ENCODE data around the gene KCNQ5. TPM values are rescaled to one million over a fixed set of nuclear protein-coding genes. Genes with fewer than 3 reads are reported as not detected.
"Not testable (repeated sequence)": the region's sequence is repeated elsewhere in the genome, so short reads cannot be mapped to it uniquely, and the experiment has no call there.

The KCNQ5 gene
- total RNA-seq, 2 experiments from 2014 or later: 2.1 to 2.5 TPM

DNA sequence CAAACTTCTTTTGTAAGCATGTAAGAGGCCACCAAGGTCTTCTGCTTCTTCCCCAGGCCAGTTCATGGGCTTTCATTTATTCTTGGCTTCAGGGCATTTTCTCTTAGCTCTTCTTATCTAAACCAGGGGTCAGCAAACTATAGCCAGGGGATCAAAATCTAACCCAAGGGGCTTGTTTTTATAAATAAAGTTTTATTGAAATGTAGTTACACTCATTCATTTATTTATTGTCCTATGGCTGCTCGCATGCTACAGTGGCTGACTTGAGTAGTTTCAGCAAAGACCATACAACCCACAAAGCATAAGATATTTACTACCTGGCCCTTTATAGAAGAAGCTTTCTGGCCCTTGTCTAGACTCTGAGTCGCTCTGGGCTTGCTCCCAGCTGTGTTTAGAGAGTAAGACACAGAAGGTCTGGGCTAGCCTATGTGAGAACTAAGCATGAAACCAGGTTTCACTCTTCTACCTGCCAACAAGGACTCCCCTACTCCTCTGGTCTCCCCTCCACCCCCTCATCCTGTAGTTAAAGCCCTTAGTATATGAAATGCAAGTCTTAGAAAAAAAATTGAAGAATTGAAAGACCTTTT is 560.2 kb downstream of the KCNQ5 start:
- Histone ChIP-seq H3K4me3 (ENCODE audit: low read length) (no peak overlapping the region), H3K27me3 (ENCODE audit: control insufficient read depth in 1 of 2, insufficient read depth in 2 of 2, low read length in 2 of 2) (no peaks in the 10 kb centered on the region), H3K9me3 (ENCODE audit: control insufficient read depth in 1 of 2, insufficient read depth in 1 of 2, low read length in 2 of 2) (no peaks in the 10 kb centered on the region), H3K4me1 (ENCODE audit: insufficient read depth, low read length) (peaks cover 3% of the 10 kb centered on the region), H3K36me3 (ENCODE audit: insufficient read depth, low read length) (no peaks in the 10 kb centered on the region), H3K27ac (ENCODE audit: low read depth in 1 of 2, low read length in 2 of 2) (no peak overlapping the region)
- no peak for DNase-seq
- Mint-ChIP-seq H3K27ac (no peak overlapping the region), H3K9me3 (no peaks in the 10 kb centered on the region), H3K27me3 (no peaks in the 10 kb centered on the region), H3K4me3 (no peak overlapping the region), H3K4me1 (ENCODE audit: low read depth) (no peaks in the 10 kb centered on the region), H3K36me3 (ENCODE audit: low read depth) (no peaks in the 10 kb centered on the region)
- intact Hi-C loops (cut with DNase I, micrococcal nuclease): loop anchor here (5.0 to 10.0 kb wide), 4 partner anchors 143 to 1650 kb away; no protein-coding TSS in a partner anchor
- POLR2A ChIA-PET: no interaction called here
- CTCF ChIA-PET: no interaction called here
- no peak for TF ChIP-seq CTCF (IDR thresholded peaks at IDR 0.05)
- ATAC-seq (ENCODE audit: poor library complexity): no peak

GRCh38 chr6:73193302-73193701 is 571.4 kb downstream of the KCNQ5 start:
- H3K4me1 ChIP-seq (ENCODE audit: insufficient read depth, low read length); H3K4me3 Mint-ChIP-seq; H3K27ac ChIP-seq (ENCODE audit: low read depth in 1 of 2, low read length in 2 of 2); H3K27me3 Mint-ChIP-seq; intact Hi-C loops (cut with DNase I, micrococcal nuclease); H3K9me3 Mint-ChIP-seq; H3K4me1 Mint-ChIP-seq (ENCODE audit: low read depth); ATAC-seq (ENCODE audit: poor library complexity); H3K4me3 ChIP-seq (ENCODE audit: low read length); POLR2A ChIA-PET; H3K36me3 ChIP-seq (ENCODE audit: insufficient read depth, low read length); H3K36me3 Mint-ChIP-seq (ENCODE audit: low read depth); CTCF ChIA-PET; H3K27ac Mint-ChIP-seq; H3K27me3 ChIP-seq (ENCODE audit: control insufficient read depth in 1 of 2, insufficient read depth in 2 of 2, low read length in 2 of 2); DNase-seq; H3K9me3 ChIP-seq (ENCODE audit: control insufficient read depth in 1 of 2, insufficient read depth in 1 of 2, low read length in 2 of 2): not testable (repeated sequence)

GRCh38 chr6:73194744-73195143 is 572.9 kb downstream of the KCNQ5 start:
- intact Hi-C loops (cut with DNase I, micrococcal nuclease): no loop called here
- no peaks in the 10 kb centered on the region for H3K36me3 Mint-ChIP-seq (ENCODE audit: low read depth)
- H3K27me3 ChIP-seq (ENCODE audit: control insufficient read depth in 1 of 2, insufficient read depth in 2 of 2, low read length in 2 of 2): no peaks in the 10 kb centered on the region
- no peak overlapping the region for H3K4me3 ChIP-seq (ENCODE audit: low read length)
- POLR2A ChIA-PET: no interaction called here
- no peaks in the 10 kb centered on the region for H3K36me3 ChIP-seq (ENCODE audit: insufficient read depth, low read length)
- no peak for DNase-seq
- no peak overlapping the region for H3K4me3 Mint-ChIP-seq
- H3K9me3 ChIP-seq (ENCODE audit: control insufficient read depth in 1 of 2, insufficient read depth in 1 of 2, low read length in 2 of 2): no peaks in the 10 kb centered on the region
- H3K4me1 ChIP-seq (ENCODE audit: insufficient read depth, low read length): no peaks in the 10 kb centered on the region
- no peaks in the 10 kb centered on the region for H3K4me1 Mint-ChIP-seq (ENCODE audit: low read depth)
- no peak for TF ChIP-seq CTCF (IDR thresholded peaks at IDR 0.05)
- no peaks in the 10 kb centered on the region for H3K9me3 Mint-ChIP-seq
- H3K27ac Mint-ChIP-seq: no peak overlapping the region
- CTCF ChIA-PET: no interaction called here
- no peak for ATAC-seq (ENCODE audit: poor library complexity)
- no peaks in the 10 kb centered on the region for H3K27me3 Mint-ChIP-seq
- no peak overlapping the region for H3K27ac ChIP-seq (ENCODE audit: low read depth in 1 of 2, low read length in 2 of 2)

DNA sequence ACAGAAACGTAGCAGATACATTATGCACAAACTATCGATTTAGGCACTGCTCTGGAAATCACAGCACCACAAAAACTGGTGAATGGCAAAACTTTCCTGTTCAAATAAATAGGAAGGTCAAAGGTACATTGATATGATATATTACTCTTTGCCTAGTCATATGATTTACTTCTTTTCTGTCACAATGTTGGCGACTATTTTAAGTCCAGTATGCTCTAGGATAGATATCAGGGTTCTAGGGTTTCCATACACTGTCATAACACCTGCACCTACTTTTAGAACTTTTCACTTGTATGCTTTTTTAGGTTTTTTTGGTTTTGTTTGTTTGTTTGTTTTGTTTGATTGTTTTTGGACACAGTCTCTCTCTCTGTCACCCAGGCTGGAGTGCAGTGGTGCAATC is 578.4 kb downstream of the KCNQ5 start:
- ATAC-seq (ENCODE audit: poor library complexity): no peak
- CTCF ChIA-PET: no interaction called here
- H3K36me3 Mint-ChIP-seq (ENCODE audit: low read depth): no peaks in the 10 kb centered on the region

More for the DNA sequence above, 578.4 kb downstream of the KCNQ5 start:
- H3K27ac ChIP-seq (ENCODE audit: low read depth in 1 of 2, low read length in 2 of 2): no peak overlapping the region
- no peaks in the 10 kb centered on the region for H3K36me3 ChIP-seq (ENCODE audit: insufficient read depth, low read length)
- H3K4me1 Mint-ChIP-seq (ENCODE audit: low read depth): no peaks in the 10 kb centered on the region
- no peaks in the 10 kb centered on the region for H3K9me3 Mint-ChIP-seq
- POLR2A ChIA-PET: interaction anchor here (0.7 kb wide), 1 partner anchor 12 kb away, joined by 3 read pairs; no protein-coding TSS in a partner anchor
- no peaks in the 10 kb centered on the region for H3K9me3 ChIP-seq (ENCODE audit: control insufficient read depth in 1 of 2, insufficient read depth in 1 of 2, low read length in 2 of 2)
- intact Hi-C loops (cut with DNase I, micrococcal nuclease): no loop called here
- H3K27me3 Mint-ChIP-seq: no peaks in the 10 kb centered on the region
- no peaks in the 10 kb centered on the region for H3K4me1 ChIP-seq (ENCODE audit: insufficient read depth, low read length)
- H3K4me3 ChIP-seq (ENCODE audit: low read length): no peak overlapping the region
- no peak overlapping the region for H3K27ac Mint-ChIP-seq
- H3K4me3 Mint-ChIP-seq: no peak overlapping the region
- DNase-seq: no peak
- no peak for TF ChIP-seq CTCF (IDR thresholded peaks at IDR 0.05)
- no peaks in the 10 kb centered on the region for H3K27me3 ChIP-seq (ENCODE audit: control insufficient read depth in 1 of 2, insufficient read depth in 2 of 2, low read length in 2 of 2)

All from CD4-positive, alpha-beta T cell (primary cell).